K562 (cell line): ENCODE measurements around the gene OTOGL. TPM values are rescaled to one million over a fixed set of nuclear protein-coding genes. Genes with fewer than 3 reads are reported as not detected.

Experiments used
- ATAC-seq: fragments of 200-7000 bp; cut with Tn5 transposase; 3 replicates; pipeline ENCODE4 v1.9.1; 2020; ENCODE audit warnings: moderate library complexity
- BruUV-seq: library from RNA; stranded (reverse); fragments of 400-500 nt; replicated peaks from 2 replicates; lab custom pipeline; 2021; lab: Mats Ljungman, UMichigan
- CTCF ChIA-PET: fragments of 300-600 bp; formaldehyde crosslinking; extraction: SDS; loops from one replicate; lab custom pipeline; 2021; ENCODE audit warnings: low intra/inter-chr PET ratio; lab: Yijun Ruan, JAX
- POLR2A ChIA-PET: fragments of 300-600, 350-650 bp; sonication (Branson Sonifier 250); formaldehyde crosslinking; extraction: SDS; loops from one replicate; lab custom pipeline; 2021; ENCODE audit warnings: antibody characterized with exemption, inconsistent platforms; lab: Yijun Ruan, JAX
- DNase-seq, 4 experiments: peaks; one replicate each; pipeline versions ENCODE4 v3.0.0 to v3.0.0-alpha.2; 2011 to 2018; ENCODE audit warnings: low spot score in 3 of 4, mixed read lengths in 3 of 4; ENCODE audit errors: extremely low read depth in 1 of 4
- FAIRE-seq: peaks from 2 replicates; lab custom pipeline; 2011; peaks lifted over from hg19 to GRCh38; lab: Jason Lieb, UNC
- H2AFZ ChIP-seq: 2 replicates; pipeline ENCODE4 v1.6.0; 2011; ENCODE audit warnings: low read depth, low read length, control low read depth, inconsistent platforms
- H3K27ac ChIP-seq: fragments of 200-600 bp; 3 replicates; pipeline ENCODE4 v1.8.0; 2011; ENCODE audit warnings: low read depth, mild to moderate bottlenecking, control low read depth, inconsistent platforms, low read length, moderate library complexity, mixed read lengths; ENCODE audit errors: extremely low read depth
- H3K27me3 ChIP-seq, 2 experiments: fragments of 300-600 bp in 1 of 2; 2 replicates in 1 of 2; 3 replicates in 1 of 2; pipeline versions ENCODE4 v1.6.0 to v1.8.0; 2011; ENCODE audit warnings: inconsistent platforms in 2 of 2, low read length in 2 of 2, mild to moderate bottlenecking in 1 of 2, mixed read lengths in 1 of 2, moderate library complexity in 1 of 2; ENCODE audit not compliant: control insufficient read depth in 2 of 2, insufficient read depth in 2 of 2
- H3K36me3 ChIP-seq: fragments of 300-600 bp; 3 replicates; pipeline ENCODE4 v1.8.0; 2011; ENCODE audit warnings: mild to moderate bottlenecking, low read length, inconsistent platforms; ENCODE audit not compliant: control insufficient read depth, insufficient read depth
- H3K4me1 ChIP-seq, 2 experiments: fragments of 200-600 bp in 1 of 2; replicated peaks in 1 of 2; 2 replicates in 1 of 2; 3 replicates in 1 of 2; pipeline versions ENCODE4 v1.5.1 to v1.8.0; 2011; ENCODE audit warnings: inconsistent platforms in 2 of 2, low read length in 2 of 2, mild to moderate bottlenecking in 1 of 2, mixed read lengths in 1 of 2, moderate library complexity in 1 of 2; ENCODE audit not compliant: control insufficient read depth in 2 of 2, insufficient read depth in 2 of 2
- H3K4me2 ChIP-seq: 2 replicates; pipeline ENCODE4 v1.6.1; 2011; ENCODE audit warnings: low read length, control low read depth, inconsistent platforms, mixed read lengths; ENCODE audit not compliant: insufficient read depth
- H3K4me3 ChIP-seq: fragments of 200-600 bp; sonication (generic), shearing (Covaris generic); 2 replicates; pipeline ENCODE4 v1.5.1; 2016; ENCODE audit warnings: control low read depth, inconsistent platforms
- H3K79me2 ChIP-seq: fragments of 200-600 bp; 3 replicates; pipeline ENCODE4 v1.8.0; 2011; ENCODE audit warnings: low read length, inconsistent platforms; ENCODE audit not compliant: control insufficient read depth, insufficient read depth
- H3K9ac ChIP-seq, 2 experiments: 2 replicates each; pipeline versions ENCODE4 v1.6.0 to v1.6.1; 2011; ENCODE audit warnings: low read depth in 2 of 2, low read length in 2 of 2, control low read depth in 1 of 2, inconsistent platforms in 1 of 2, mild to moderate bottlenecking in 1 of 2, mixed read lengths in 1 of 2; ENCODE audit not compliant: insufficient read depth in 1 of 2
- H3K9me1 ChIP-seq: one replicate; pipeline ENCODE4 v1.6.0; 2011; ENCODE audit warnings: inconsistent platforms, mild to moderate bottlenecking, low read length, moderate library complexity; ENCODE audit not compliant: control insufficient read depth, insufficient read depth
- H3K9me3 ChIP-seq: replicated peaks from 2 replicates; pipeline ENCODE4 v1.5.1; 2011; ENCODE audit warnings: low read depth, low read length, inconsistent platforms; ENCODE audit not compliant: control insufficient read depth, insufficient read depth
- H4K20me1 ChIP-seq: replicated peaks from 2 replicates; pipeline ENCODE4 v1.6.1; 2011; ENCODE audit warnings: low read length, inconsistent platforms, mixed read lengths; ENCODE audit not compliant: control insufficient read depth, insufficient read depth
- ARID1B ChIP-seq: fragments of 450-650 bp; IDR thresholded peaks from 2 replicates; pipeline ENCODE4 v1.6.1; 2016; ENCODE audit warnings: antibody characterized with exemption, mild to moderate bottlenecking, inconsistent platforms
- ATF1 ChIP-seq, 2 experiments: fragments of 450-650 bp in 1 of 2; IDR thresholded peaks; 2 replicates each; pipeline ENCODE4 v1.6.1; 2016; ENCODE audit warnings: missing compliant biosample characterization in 1 of 2, missing genetic modification characterization in 1 of 2
- BRD9 ChIP-seq: fragments of 450-650 bp; IDR thresholded peaks from 2 replicates; pipeline ENCODE4 v1.6.1; 2018; ENCODE audit warnings: low read depth; ENCODE audit not compliant: partially characterized antibody
- C11orf30 ChIP-seq: fragments of 450-650 bp; IDR thresholded peaks from 2 replicates; pipeline ENCODE4 v1.6.1; 2016; ENCODE audit warnings: low read depth, mild to moderate bottlenecking
- CBX3 ChIP-seq, 2 experiments: IDR thresholded peaks; 1 replicate in 1 of 2; 2 replicates in 1 of 2; pipeline ENCODE4 v1.6.1; 2012; ENCODE audit warnings: inconsistent platforms in 2 of 2, low read length in 2 of 2, borderline replicate concordance in 1 of 2, control low read depth in 1 of 2
- CC2D1A ChIP-seq: fragments of 450-650 bp; IDR thresholded peaks from 2 replicates; pipeline ENCODE4 v1.6.1; 2017; ENCODE audit warnings: mild to moderate bottlenecking
- GATA2 ChIP-seq: sonication (generic); formaldehyde crosslinking; IDR thresholded peaks from 2 replicates; pipeline ENCODE4 v1.4.0; 2020; ENCODE audit warnings: mild to moderate bottlenecking, missing genetic modification reagents
- GATAD2A ChIP-seq: fragments of 450-650 bp; IDR thresholded peaks from 2 replicates; pipeline ENCODE4 v1.6.1; 2017
- MYBL2 ChIP-seq, 2 experiments: fragments of 450-650 bp in 1 of 2; sonication (generic) in 1 of 2; formaldehyde crosslinking in 1 of 2; IDR thresholded peaks; 2 replicates each; pipeline versions ENCODE4 v1.6.1 to v1.8.1; 2017 to 2022; ENCODE audit warnings: borderline replicate concordance in 1 of 2, inconsistent platforms in 1 of 2, low read depth in 1 of 2, mild to moderate bottlenecking in 1 of 2, missing genetic modification reagents in 1 of 2, moderate library complexity in 1 of 2
- SAFB2 ChIP-seq: fragments of 200-400 bp; formaldehyde crosslinking; IDR thresholded peaks from 2 replicates; pipeline ENCODE4 v1.6.1; 2018; ENCODE audit warnings: borderline replicate concordance, low read length, low read depth, moderate library complexity; ENCODE audit not compliant: severe bottlenecking
- SMARCE1 ChIP-seq: fragments of 450-650 bp; IDR thresholded peaks from 2 replicates; pipeline ENCODE4 v1.7.1; 2016; ENCODE audit warnings: mild to moderate bottlenecking
- TRIM24 ChIP-seq, 2 experiments: fragments of 450-650 bp; IDR thresholded peaks; 2 replicates each; pipeline ENCODE4 v1.6.1; 2016
- ZNF316 ChIP-seq: fragments of 450-650 bp; IDR thresholded peaks from 2 replicates; pipeline ENCODE4 v1.6.1; 2016
- ZSCAN29 ChIP-seq: fragments of 450-650 bp; IDR thresholded peaks from 2 replicates; pipeline ENCODE4 v1.6.1; 2017
- WGBS: fragments of 100-300 bp; shearing (Covaris generic); methylation state at CpG from one replicate; pipeline ENCODE4 v1.1.6; 2016; ENCODE audit warnings: low coverage, mixed read lengths; ENCODE audit not compliant: insufficient coverage; ENCODE audit errors: missing lambda C conversion rate; 5-methylcytosine and 5-hydroxymethylcytosine counted together
- in situ Hi-C: fragments of 300-500 bp; cut with MboI; formaldehyde crosslinking; loops from 4 replicates; pipeline ENCODE4 v1.15.0; 2018; ENCODE audit warnings: inconsistent platforms, mixed read lengths
- intact Hi-C: fragments of 100-400 bp; cut with micrococcal nuclease; formaldehyde crosslinking; loops from 2 replicates; pipeline ENCODE4 v1.14.2; 2022
- polyA plus RNA-seq, 8 experiments: library from polyadenylated mRNA; depleted of rRNA in 4 of 8; stranded (reverse) in 5 of 8; unstranded in 3 of 8; fragments of >200 nt; fragmentation: Nextera tagmentation in 2 of 8; fragmentation: Illumina TruSeq in 1 of 8; extraction: Ambion mirVana in 2 of 8; extraction: Trizol in 1 of 8; gene quantifications; 2 replicates each; pipeline versions ENCODE4 v1.2.1 to v1.2.3, GENCODE V29; 2011 to 2014; ENCODE audit warnings: inconsistent platforms in 1 of 8, missing spikeins in 1 of 8
- total RNA-seq, 7 experiments: library from RNA; depleted of rRNA in 6 of 7; stranded (reverse); fragments of >200 nt in 6 of 7; fragmentation: Illumina TruSeq in 2 of 7; extraction: Trizol in 2 of 7; gene quantifications; 2 replicates each; pipeline versions ENCODE4 v1.2.1 to v1.2.3, GENCODE V29; 2011 to 2021; ENCODE audit warnings: low replicate concordance in 1 of 7
- TF ChIP-seq, protein P1 (sequence below), 2 experiments: fragments of 450-650 bp in 1 of 2; sonication (generic) in 1 of 2; formaldehyde crosslinking in 1 of 2; IDR thresholded peaks in 1 of 2; conservative IDR thresholded peaks in 1 of 2; 2 replicates each; pipeline versions ENCODE4 v1.6.1 to v1.8.1; 2016 to 2023; ENCODE audit warnings: mild to moderate bottlenecking in 2 of 2, moderate library complexity in 2 of 2, inconsistent platforms in 1 of 2, missing genetic modification reagents in 1 of 2
- TF ChIP-seq, protein P2 (sequence below): sonication (generic); formaldehyde crosslinking; IDR thresholded peaks from 2 replicates; pipeline ENCODE4 v1.8.1; 2023; ENCODE audit warnings: mild to moderate bottlenecking, missing genetic modification reagents

Gene OTOGL
- total and polyA plus RNA-seq, 9 of the 15 experiments (the other 6 are each of a cell fraction or from before 2014, with no cell fraction given): 0.02 to 0.03 TPM; not detected in 7

DNA sequence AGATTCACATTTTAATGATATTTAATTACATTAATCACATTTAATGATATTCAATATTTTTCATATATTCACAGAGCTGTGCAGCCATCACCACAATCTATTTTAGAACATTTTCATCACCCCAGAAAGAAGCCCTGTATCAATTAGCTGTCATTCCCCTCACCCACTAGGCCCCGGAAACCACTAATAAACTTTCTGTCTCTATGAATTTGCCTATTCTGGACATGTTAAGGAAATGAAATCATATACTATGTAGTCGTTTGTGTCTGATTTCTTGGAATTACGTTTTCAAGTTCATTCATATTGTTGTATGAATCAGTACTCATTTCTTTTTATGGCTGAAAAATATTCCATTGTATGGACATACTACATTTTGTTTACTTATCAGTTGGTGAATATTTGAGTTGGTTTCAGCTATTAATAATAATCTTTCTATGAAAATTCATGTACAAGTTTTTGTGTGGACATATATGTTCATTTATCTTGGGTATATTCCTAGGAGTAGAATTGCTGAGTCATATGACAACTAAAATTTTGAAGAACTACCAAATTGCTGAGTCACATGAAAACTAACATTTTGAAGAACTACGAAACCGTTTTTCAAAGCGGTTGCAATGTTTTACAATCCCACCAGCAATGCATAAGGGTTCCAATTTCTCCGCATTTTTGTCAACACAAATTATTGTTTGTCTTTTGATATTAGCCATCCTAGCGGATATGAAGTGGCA, 11.7 kb upstream of the OTOGL start:
- no peaks in the 10 kb centered on the region for H3K27me3 ChIP-seq
- peak overlapping the region; percentile 82 for H2AFZ ChIP-seq
- H3K4me2 ChIP-seq: peak overlapping the region; percentile 49; the same call in 1 of the 2 replicates
- ChIA-PET POLR2A (no interaction called here), CTCF (no interaction called here)
- no peak overlapping the region for H3K4me3 ChIP-seq
- intact Hi-C loops: loop anchor here (10.0 kb wide), 1 partner anchor 203 kb away; no protein-coding TSS in a partner anchor
- H3K27ac ChIP-seq: peak overlapping the region; percentile 76
- no peaks in the 10 kb centered on the region for H3K36me3 ChIP-seq
- H3K9me3 ChIP-seq: no peaks in the 10 kb centered on the region
- DNase-seq: peak in 1 of 4 experiments; percentile 32
- no peaks in the 10 kb centered on the region for H4K20me1 ChIP-seq
- in situ Hi-C loops: no loop called here
- no peaks in the 10 kb centered on the region for H3K79me2 ChIP-seq
- WGBS: 28% methylated on average over 8 of the region's 8 CpGs
- no TSS peak for BruUV-seq
- no peaks in the 10 kb centered on the region for H3K9me1 ChIP-seq
- peaks cover 0 to 12% of the 10 kb centered on the region in 2 experiments; a peak in 3 of 5 replicates for H3K4me1 ChIP-seq
- no peak overlapping the region for H3K9ac ChIP-seq
- peak; percentile 63 for ATAC-seq
- peak; percentile 51 for FAIRE-seq
- TF ChIP-seq ARID1B (peak; percentile 66), ZNF316 (peak; percentile 100), CBX3 (IDR thresholded peaks at IDR 0.05; ENCODE audit: borderline replicate concordance in 1 of 2, low read length in 2 of 2) (peak in 1 of 2 experiments; percentile 28; a peak in 1 of 3 replicates), GATAD2A (no peak), TRIM24 (IDR thresholded peaks at IDR 0.05) (peak; percentile 56 to 77; a peak in 2 of 4 replicates), BRD9 (peak; percentile 94), MYBL2 (IDR thresholded peaks at IDR 0.05; ENCODE audit: low read depth) (peak; percentile 88), MYBL2 (CRISPR knock-in tag; IDR thresholded peaks at IDR 0.05; ENCODE audit: borderline replicate concordance) (no peak), GATA2 (CRISPR knock-in tag) (no peak), CC2D1A (peak; percentile 57; the same call in 1 of the 2 replicates), C11orf30 (peak; percentile 100), ZSCAN29 (peak; percentile 52; the same call in 1 of the 2 replicates), SAFB2 (no peak), ATF1 (CRISPR knock-in tag; IDR thresholded peaks at IDR 0.05) (no peak), ATF1 (tag; IDR thresholded peaks at IDR 0.05) (0 out of 2 replicates have a peak, but pooled peaks have one; percentile 30), SMARCE1 (0 out of 2 replicates have a peak, but pooled peaks have one; percentile 34)
- TF ChIP-seq, protein P1, sequence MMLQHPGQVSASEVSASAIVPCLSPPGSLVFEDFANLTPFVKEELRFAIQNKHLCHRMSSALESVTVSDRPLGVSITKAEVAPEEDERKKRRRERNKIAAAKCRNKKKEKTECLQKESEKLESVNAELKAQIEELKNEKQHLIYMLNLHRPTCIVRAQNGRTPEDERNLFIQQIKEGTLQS (IDR thresholded peaks at IDR 0.05): peak; percentile 32; the same call in 1 of the 2 replicates
- TF ChIP-seq, protein P1 (CRISPR knock-in tag; conservative IDR thresholded peaks at IDR 0.05): no peak
- TF ChIP-seq, protein P2, sequence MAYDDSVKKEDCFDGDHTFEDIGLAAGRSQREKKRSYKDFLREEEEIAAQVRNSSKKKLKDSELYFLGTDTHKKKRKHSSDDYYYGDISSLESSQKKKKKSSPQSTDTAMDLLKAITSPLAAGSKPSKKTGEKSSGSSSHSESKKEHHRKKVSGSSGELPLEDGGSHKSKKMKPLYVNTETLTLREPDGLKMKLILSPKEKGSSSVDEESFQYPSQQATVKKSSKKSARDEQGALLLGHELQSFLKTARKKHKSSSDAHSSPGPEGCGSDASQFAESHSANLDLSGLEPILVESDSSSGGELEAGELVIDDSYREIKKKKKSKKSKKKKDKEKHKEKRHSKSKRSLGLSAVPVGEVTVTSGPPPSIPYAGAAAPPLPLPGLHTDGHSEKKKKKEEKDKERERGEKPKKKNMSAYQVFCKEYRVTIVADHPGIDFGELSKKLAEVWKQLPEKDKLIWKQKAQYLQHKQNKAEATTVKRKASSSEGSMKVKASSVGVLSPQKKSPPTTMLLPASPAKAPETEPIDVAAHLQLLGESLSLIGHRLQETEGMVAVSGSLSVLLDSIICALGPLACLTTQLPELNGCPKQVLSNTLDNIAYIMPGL (CRISPR knock-in tag): no peak
